HG03558 (cell line): ENCODE results near the gene MUC13.
"Not testable (repeated sequence)": the region's sequence is repeated elsewhere in the genome, so short reads cannot be mapped to it uniquely, and the experiment has no call there.

Experiments
- ATAC-seq: cut with Tn5 transposase; IDR thresholded peaks from one replicate; pipeline ENCODE4 v1.9.1; 2021; ENCODE audit warnings: moderate number of reproducible peaks; ENCODE audit not compliant: unreplicated experiment; ENCODE audit errors: extremely low read depth

Gene MUC13

DNA sequence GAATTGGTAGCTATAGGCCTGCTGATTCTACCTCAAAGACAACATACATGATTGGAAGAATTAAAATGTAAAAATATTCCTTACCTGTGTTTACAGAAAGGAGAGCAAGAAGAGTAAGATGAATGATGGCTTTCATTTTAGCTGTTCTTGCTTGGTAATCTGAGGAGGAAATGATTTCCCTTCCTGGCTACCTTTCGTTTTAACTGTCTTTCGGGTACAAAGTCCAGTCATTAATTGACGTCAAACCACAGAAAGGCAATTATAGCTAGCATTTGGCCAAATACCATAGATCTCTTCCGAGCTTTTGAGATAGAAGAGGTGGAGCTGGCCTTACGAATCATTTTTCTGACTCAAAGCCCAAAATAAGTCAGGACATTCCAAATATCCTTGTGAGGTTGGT lies at the start of gene MUC13:
MUC13 (minus strand) TSS at position 175 of the 400 bp plus-strand sequence; CDS start at position 136, 39 bp downstream.
- ATAC-seq, result no peak

DNA sequence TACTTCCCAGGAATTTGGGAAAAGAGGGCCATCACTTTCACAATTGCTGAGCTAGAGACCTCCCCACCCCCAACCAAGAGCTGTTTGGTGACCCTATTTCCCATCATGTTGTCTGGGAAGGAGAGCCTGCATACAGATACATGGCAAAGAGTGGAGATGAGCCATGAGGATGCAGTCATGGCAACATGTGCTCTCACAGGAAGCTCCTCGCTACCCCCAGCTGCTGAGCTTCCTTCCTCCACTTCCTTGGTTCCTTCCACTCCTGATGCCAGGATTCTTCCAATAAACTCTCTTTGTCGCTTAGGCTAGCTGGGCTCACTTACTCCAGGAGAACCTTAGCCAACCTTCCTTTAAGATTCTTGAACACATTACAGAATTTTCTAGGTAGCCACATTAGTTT lies 48.3 kb upstream of the MUC13 start:
- ATAC-seq, result no peak

DNA sequence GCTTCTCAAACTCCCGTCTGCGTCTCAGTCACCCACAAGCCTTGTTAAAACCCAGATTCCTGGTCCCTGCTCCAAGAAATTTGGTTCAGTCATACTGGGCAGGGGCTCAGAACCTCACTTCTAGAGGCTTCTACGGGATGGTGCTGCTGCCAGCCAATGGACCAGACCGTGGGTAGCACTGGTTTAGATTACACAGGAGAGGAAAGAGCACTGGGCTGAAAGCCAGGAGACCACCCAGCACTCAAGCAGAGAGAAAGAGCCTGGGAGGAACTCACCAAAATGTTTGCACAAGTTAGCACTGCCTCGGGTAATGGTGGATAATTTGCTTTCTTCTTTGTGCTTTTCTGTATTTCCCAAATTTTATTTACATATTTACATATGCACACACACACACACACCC lies 46.9 kb upstream of the MUC13 start:
- ATAC-seq, result no peak

- no peak for ATAC-seq
Measured at GRCh38 chr3:124978627-124979026, 44.1 kb upstream of the MUC13 start.

DNA sequence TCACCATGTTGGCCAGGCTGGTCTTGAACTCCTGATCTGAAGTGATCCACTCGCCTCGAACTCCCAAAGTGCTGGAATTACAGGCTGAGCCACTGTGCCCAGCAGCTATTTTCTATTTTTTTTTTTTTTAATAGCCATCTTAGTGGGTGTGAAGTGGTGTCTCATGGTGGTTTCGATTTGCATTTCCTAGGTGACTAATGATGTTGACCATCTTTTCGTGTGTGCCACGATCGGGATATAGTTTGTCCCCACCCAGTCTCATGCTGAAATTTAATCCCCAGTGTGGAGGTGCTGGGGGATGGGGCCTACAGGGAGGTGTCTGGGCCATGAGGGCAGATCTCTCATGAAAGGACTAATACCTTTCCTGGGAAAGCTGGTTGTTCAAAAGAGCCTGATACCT lies 41.8 kb upstream of the MUC13 start:
- ATAC-seq, result no peak

DNA sequence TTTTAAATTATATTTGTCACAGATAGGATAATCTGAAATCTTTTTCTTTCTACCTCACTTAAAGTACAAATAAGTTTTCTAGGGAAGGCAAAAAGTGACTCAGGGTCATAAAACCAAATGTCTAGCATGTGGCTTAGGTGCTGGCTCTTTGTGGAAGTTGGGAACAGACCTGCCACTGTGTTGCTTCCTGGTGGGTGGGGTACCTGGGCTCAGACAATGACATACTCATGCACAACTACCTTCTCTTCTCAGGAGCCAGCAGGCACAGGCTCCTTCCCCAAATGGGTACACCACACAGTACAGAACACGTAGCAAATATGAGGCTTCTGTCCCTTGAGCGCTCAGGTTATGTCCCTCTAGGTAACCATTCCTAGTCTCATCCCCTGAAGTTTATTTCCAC lies 40.1 kb upstream of the MUC13 start:
- no peak for ATAC-seq

DNA sequence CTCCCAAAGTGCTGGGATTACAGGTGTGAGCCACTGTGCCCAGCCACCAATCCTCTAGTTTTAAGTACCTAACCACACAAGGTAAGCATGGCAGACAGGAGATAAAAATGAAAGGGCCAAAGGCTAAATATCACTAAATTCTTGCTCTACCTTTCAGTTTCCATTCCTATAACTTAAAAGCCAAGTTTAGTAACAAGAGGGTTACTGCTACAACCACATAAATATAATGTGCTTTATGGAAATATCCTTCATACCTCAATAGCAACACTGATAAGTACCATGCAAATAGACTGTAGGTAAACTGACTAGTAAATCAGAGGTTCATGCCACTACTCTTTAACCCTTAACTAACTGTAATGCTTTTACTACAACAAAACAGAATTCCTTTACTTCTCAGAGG lies 38.7 kb upstream of the MUC13 start:
- ATAC-seq, result no peak

DNA sequence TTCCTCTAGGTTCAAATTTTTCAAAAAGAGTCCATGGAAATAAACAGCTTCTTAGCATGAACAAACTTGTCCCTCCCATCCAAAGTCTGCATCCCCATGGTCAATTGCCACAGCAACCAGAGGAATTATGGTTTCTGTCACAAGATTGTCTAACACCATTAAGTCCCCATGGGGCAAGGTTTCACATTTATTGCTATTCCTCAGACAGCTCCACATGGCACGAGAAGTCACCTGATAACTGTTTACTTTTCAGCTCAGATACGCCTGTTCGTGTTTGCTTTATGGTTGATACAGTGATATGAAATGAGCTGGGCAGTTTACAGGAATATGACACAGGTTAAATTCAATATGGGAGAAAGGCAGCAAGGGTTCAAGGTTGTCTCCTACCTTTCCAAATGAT lies 37.9 kb upstream of the MUC13 start:
- ATAC-seq, result no peak

DNA sequence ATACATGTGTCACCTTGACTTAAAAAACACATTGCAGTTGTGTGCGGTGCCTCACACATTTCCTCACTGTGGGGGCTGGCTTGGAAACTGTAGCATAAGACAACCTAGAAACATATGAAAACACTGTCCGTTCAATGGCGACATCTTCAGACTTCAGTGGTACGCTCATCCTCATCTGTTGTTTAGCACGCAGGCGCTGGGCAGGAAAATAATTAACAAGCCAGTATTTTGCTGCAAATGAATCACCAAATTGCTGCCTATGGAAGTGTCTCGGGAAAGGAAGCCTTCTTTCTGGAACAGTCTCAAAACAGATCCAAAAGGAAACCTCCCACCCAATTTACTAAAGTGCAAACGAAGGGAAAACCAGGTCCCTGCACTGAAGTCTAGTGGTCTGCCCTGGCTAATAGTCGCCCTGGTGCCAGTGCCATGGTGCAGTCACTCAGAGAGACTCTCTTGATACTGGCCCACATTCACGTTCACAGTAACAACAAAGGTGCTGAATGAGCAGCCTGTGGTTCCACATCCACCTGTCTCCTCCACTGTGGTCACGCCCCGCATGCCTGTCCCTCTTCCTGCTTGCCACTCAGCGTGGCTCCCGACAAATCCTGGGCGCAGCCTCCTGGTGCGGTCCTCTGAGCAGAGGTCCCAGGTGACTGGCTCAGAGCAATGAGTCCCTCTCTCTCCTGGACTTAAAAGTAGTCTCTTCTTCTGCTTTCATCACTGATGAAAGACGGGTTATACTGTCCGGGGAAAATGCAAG lies 35.6 kb upstream of the MUC13 start:
- no peak for ATAC-seq

GRCh38 chr3:124969190-124969589 lies 34.6 kb upstream of the MUC13 start:
- ATAC-seq, result no peak

DNA sequence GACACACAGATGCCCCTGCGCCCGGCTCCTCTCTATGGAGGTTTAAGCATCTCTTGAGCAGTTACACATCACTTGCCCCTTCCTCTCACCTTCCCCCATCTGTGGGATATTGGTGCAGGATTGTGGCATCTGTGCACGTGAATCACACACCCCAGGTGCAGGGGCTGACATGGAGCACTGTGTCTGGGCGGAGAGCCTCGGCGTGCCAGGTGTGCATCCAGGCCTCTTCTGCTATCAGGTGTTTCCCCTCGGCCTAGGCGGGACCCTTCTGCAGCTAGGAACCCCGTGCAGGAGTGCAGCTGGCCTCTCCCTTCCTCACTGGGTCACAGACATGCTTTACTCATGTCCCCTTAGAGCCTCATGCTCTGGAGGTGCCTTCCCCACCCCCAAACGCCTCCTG lies 33.4 kb upstream of the MUC13 start:
- no peak for ATAC-seq

DNA sequence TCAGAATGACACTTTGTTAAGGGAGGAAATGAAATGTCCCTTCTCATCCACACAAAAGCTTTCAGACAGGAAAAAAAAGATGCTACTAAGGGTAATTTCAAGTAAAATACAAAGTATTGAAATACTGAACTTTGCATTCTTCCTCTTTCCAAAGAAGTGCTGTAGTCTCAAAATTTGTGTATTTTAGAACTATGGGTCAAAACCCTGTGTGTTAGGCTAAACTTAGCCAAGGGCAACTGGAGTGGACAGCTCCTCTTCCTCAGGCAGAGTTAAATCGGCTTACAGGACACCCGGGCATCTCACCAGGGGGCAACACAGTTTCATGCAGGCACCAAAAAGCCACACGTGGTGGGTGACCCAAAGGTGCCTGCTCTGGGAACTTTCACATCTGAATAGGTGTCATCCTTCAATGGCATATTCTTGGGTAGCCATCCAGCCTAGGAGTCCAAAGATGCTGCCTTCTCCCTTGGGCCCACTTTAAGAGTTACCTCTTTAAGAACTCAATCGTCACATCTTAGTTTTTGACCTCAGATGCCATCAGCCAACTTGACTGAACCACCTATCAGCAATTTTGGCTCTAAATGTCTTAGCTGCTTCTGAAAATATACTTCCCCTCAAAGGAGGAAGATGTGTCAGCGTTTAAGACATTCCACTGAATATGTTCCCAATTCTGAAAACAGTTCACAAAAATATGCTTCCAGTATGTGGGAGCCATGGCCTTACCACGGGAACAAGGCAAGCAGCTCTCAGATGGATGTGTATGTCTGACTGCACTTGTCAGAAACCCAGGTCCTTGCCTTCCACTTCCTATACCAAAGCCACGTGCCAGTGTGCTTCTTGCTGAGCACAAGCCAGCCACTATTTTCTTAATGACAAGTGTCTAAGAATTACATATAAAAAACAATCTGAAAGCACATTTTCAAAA lies 32.2 kb upstream of the MUC13 start:
- ATAC-seq, result no peak

DNA sequence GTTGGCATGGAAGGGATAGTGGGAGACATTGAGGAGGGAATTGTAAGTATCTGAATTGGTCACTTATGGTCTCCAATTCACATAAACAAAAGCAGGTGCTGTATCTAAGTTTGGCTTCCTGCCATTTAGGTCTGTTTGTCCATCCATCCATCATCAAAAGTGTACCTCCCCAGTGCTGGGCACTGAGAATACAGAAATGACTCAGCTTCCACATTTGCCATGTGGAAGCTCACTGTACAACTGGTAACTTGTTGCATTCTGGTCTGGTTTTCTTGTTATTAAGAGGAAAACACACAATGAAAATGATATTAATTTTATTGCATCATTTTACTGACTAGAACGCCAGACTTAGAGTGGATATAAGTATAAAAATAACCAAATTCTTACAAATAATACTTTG lies 30.9 kb upstream of the MUC13 start:
- ATAC-seq, result no peak

DNA sequence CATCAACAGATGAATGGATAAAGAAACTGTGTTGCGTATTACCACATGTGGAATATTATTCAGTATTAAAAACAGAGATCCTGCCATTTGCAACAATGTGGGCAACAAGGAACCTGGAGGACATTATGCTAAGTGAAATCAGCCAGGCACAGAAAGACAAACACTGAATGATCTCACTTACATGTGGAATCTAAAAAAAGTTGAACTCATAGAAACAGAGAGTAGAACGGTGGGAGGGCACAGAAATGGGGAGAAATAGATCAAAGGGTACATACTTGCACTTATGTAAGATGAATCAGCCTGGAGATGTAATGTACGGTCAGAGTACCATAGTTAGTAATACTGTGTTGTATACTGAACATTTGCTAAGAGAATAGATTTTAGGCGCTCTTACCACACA lies 29.8 kb upstream of the MUC13 start:
- ATAC-seq, result no peak

GRCh38 chr3:124963755-124964154 lies 29.2 kb upstream of the MUC13 start:
- no peak for ATAC-seq

DNA sequence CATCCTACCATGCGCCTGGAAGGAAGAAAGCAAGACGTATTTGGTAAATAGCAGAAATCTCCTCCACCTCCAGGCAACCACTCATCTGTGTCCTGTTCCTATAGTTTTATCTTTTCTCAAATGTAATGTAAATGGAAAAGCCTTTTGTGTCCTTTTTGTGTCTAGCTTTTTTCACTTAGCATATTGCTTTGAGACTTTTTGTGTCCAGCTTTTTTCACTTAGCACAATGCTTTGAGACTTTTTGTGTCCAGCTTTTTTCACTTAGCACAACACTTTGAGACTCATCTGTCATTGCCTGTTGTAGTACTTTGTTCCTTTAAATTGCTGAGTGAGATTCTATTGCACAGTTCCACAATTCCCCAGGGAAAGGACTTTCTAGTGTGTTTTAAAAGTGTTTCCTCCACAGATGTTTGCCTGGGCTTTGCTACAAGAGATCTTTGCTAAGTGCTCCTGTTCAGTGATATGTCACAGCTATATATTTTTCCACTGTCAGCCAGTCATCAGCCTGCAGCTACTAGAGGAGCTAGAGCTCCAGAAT lies 27.9 kb upstream of the MUC13 start:
- no peak for ATAC-seq

- no peak for ATAC-seq
Measured at GRCh38 chr3:124960698-124961097, 26.1 kb upstream of the MUC13 start.

DNA sequence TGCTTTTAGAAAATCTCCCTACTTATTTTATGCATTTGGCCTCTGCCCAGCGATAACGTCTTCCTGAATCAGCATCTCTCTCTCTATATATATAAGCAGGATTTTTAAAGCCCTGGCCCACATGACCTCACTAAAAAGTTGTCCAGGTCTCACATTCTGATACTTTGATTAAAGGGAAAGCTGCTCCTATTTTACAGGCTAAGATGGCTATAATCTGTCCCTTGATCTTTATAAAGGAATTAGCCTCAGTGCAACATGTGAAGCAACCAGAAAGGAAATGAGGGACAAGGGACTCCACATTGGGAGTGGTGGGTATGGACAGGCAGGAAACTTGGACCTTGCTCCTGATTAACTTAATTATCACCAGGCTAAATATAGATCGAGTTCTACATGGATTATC lies 25.6 kb upstream of the MUC13 start:
- no peak for ATAC-seq

DNA sequence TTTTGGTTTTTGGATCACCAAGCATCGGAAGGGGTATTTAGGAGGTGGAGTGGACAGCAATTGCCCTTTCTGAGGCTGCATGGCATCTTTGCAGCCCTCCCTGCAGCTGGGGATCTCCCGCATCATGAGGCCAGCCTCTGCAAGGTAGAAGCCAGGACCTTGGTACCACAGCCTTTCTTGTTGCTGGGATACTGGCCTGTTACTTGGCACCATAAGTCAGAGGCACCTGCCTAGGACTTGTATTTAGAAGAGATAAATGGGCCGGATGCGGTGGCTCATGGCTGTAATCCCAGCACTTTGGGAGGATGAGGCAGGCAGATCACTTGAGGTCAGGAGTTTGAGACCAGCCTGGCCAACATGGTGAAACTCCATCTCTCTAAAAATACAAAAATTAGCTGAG lies 23.4 kb upstream of the MUC13 start:
- not testable (repeated sequence) for ATAC-seq

GRCh38 chr3:124952282-124952855 lies 17.8 kb upstream of the MUC13 start:
- ATAC-seq, result no peak
